Measurements from ENCODE around the gene PTPRN2.

- TF ChIP-seq CTCF (conservative IDR thresholded peaks at IDR 0.05) = no peak
- TF ChIP-seq EZH2 (IDR thresholded peaks at IDR 0.05; ENCODE audit: low read depth) = peak; percentile 66; the same call in 1 of the 2 replicates
Observed at GRCh38 chr7:158227258-158227984, 360.2 kb downstream of the PTPRN2 start.

Data from PC-9 (cell line).